ENCODE results near the gene KIF15. TPM values are rescaled to one million over a fixed set of nuclear protein-coding genes. Genes with fewer than 3 reads are reported as not detected.
A peak's percentile ranks its signal among the peaks of the same experiment; 100 is the strongest.

Gene KIF15
- total and polyA plus RNA-seq, 4 donors: 0.64 to 4.0 (median 0.92) TPM

DNA sequence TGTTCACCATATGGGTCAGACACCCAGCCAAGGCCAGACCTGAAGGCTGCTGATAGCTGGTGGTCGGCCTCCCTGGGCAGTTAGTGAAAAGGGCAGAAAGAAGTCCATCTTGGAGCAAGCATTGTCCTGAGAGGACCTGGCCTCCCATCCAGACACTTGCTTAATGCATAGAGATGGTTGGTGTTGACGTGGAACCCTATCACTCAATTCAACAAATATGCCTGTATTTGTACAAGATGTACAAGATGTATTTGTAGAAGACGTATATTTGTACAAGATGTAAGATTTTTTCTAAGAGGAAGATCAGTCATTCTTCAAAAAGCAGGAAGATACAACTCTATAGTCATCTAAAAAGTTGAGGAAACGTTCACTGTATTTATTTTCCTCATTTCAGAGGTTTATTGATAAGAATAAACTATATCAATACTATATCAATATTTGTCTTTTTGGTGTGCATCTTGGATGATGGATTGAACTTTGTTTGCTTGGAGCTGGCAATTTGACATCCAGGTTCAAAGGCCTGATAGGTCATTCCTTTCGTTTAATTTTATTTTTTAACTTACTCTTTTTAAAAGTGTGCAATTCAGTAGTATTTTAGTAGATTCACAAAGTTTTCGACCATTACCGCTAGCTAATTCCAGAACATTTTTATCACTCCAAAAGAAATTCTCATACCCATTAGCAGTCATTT, 106.0 kb downstream of the KIF15 start:
- no peak for DNase-seq
- no peak overlapping the region for H3K4me3 ChIP-seq
- no peaks in the 10 kb centered on the region for H3K9me3 ChIP-seq (ENCODE audit: control insufficient read depth in 4 of 4, insufficient read depth in 3 of 4, low read length in 3 of 4)
- H3K4me1 ChIP-seq (ENCODE audit: control insufficient read depth in 5 of 5, insufficient read depth in 5 of 5, low read length in 5 of 5): peaks cover 0 to 4% (median 1%) of the 10 kb centered on the region in 5 donors
- no peak overlapping the region for H3K27ac ChIP-seq (ENCODE audit: low read depth in 1 of 2, low read length in 1 of 2)
- H3K27me3 ChIP-seq (ENCODE audit: control insufficient read depth in 3 of 3, insufficient read depth in 3 of 3, low read length in 2 of 3): no peaks in the 10 kb centered on the region
- ATAC-seq (ENCODE audit: insufficient read depth, low FRiP score): no peak
- no peak overlapping the region for H3K9ac ChIP-seq (ENCODE audit: insufficient read depth in 1 of 2, low read length in 2 of 2)
- WGBS, 2 donors: 93 to 94% methylated on average over 7 of the region's 7 CpGs
- no peak for TF ChIP-seq CTCF (IDR thresholded peaks at IDR 0.05; ENCODE audit: control extremely low read depth, extremely low read depth)
- H3K36me3 ChIP-seq (ENCODE audit: control insufficient read depth in 4 of 4, insufficient read depth in 4 of 4, low read length in 4 of 4): peaks cover 0 to 3% (median 0%) of the 10 kb centered on the region in 4 donors

GRCh38 chr3:44870375-44871061, 108.9 kb downstream of the KIF15 start:
- H3K9ac ChIP-seq (ENCODE audit: insufficient read depth in 1 of 2, low read length in 2 of 2): no peak overlapping the region
- H3K36me3 ChIP-seq (ENCODE audit: control insufficient read depth in 4 of 4, insufficient read depth in 4 of 4, low read length in 4 of 4): no peaks in the 10 kb centered on the region
- 67 to 84% methylated on average over 8 of the region's 8 CpGs for WGBS, 2 donors
- no peak for ATAC-seq (ENCODE audit: insufficient read depth, low FRiP score)
- H3K4me3 ChIP-seq: no peak overlapping the region
- H3K4me1 ChIP-seq (ENCODE audit: control insufficient read depth in 5 of 5, insufficient read depth in 5 of 5, low read length in 5 of 5): no peaks in the 10 kb centered on the region
- TF ChIP-seq CTCF (IDR thresholded peaks at IDR 0.05; ENCODE audit: control extremely low read depth, extremely low read depth): no peak
- peak in 1 of 3 donors; percentile 32 for DNase-seq
- no peaks in the 10 kb centered on the region for H3K27me3 ChIP-seq (ENCODE audit: control insufficient read depth in 3 of 3, insufficient read depth in 3 of 3, low read length in 2 of 3)
- no peak overlapping the region for H3K27ac ChIP-seq (ENCODE audit: low read depth in 1 of 2, low read length in 1 of 2)
- no peaks in the 10 kb centered on the region for H3K9me3 ChIP-seq (ENCODE audit: control insufficient read depth in 4 of 4, insufficient read depth in 3 of 4, low read length in 3 of 4)

DNA sequence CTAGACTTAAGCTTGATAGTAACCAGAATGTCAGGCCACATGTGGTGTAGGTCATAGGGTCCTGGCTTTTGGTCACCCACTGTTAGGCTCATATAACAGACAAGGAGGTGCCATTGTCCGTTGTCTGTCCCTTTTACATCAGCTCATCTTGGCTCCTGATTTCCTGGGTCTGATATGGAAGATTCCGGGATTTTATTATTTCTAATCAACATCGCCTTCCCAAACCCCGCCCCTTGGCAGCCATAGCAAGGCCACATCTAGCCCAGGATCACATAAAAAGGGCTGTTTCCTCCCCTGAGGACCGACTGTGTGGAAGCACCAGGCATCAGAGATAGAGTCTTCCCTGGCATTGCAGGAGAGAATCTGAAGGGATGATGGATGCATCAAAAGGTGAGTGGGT, 112.7 kb downstream of the KIF15 start, which contains the start of gene TGM4:
Gene TGM4, plus strand, starts transcription at position 301 of the 400 bp plus-strand sequence. Its CDS starts 71 bp downstream, at position 372.
- 87 to 89% methylated on average over 5 of the region's 5 CpGs for WGBS, 2 donors
- Histone ChIP-seq H3K27me3 (ENCODE audit: control insufficient read depth in 3 of 3, insufficient read depth in 3 of 3, low read length in 2 of 3) (no peaks in the 10 kb centered on the region), H3K36me3 (ENCODE audit: control insufficient read depth in 4 of 4, insufficient read depth in 4 of 4, low read length in 4 of 4) (no peaks in the 10 kb centered on the region), H3K27ac (ENCODE audit: low read depth in 1 of 2, low read length in 1 of 2) (no peak within 1 kb of the TSS), H3K4me3 (no peak within 1 kb of the TSS), H3K9me3 (ENCODE audit: control insufficient read depth in 4 of 4, insufficient read depth in 3 of 4, low read length in 3 of 4) (no peaks in the 10 kb centered on the region), H3K9ac (ENCODE audit: insufficient read depth in 1 of 2, low read length in 2 of 2) (no peak within 1 kb of the TSS), H3K4me1 (ENCODE audit: control insufficient read depth in 5 of 5, insufficient read depth in 5 of 5, low read length in 5 of 5) (no peaks in the 10 kb centered on the region)
- ATAC-seq (ENCODE audit: insufficient read depth, low FRiP score) (no peak), DNase-seq (no peak)
- TF ChIP-seq CTCF (IDR thresholded peaks at IDR 0.05; ENCODE audit: control extremely low read depth, extremely low read depth): no peak

Data from lung (tissue), 12 donors.